ENCODE data around the gene TIFAB. TPM values are rescaled to one million over a fixed set of nuclear protein-coding genes. Genes with fewer than 3 reads are reported as not detected.

Gene TIFAB
- polyA plus RNA-seq, 2 of the 4 experiments (the other 2 are of a cell fraction), result not detected

- ATAC-seq (peak; percentile 50 to 56; a peak in 3 of 6 replicates), FAIRE-seq (no peak), DNase-seq (ENCODE audit: low read depth in 1 of 2, low spot score in 1 of 2) (peak; percentile 27 to 46)
- H3K4me2 ChIP-seq, result peak overlapping the region; percentile 16; the same call in 2 of the 3 replicates
- H3K4me1 ChIP-seq, result peaks cover 25% of the 10 kb centered on the region; the same call in 2 of the 3 replicates
- ChIA-PET CTCF (interaction anchor here (0.9 to 6.1 kb wide), 9 partner anchors 19 to 73 kb away, joined by 3 to 43 read pairs (median 5); no protein-coding TSS in a partner anchor), POLR2A (interaction anchor here (0.5 kb wide), 1 partner anchor 23 kb away, joined by 4 read pairs; no protein-coding TSS in a partner anchor)
- WGBS (ENCODE audit: missing lambda C conversion rate), result 55% methylated on average over 8 of the region's 8 CpGs
- peak overlapping the region; percentile 53 to 79; a peak in 5 of 6 replicates for H3K27ac ChIP-seq
- no peak overlapping the region for H3K4me3 ChIP-seq
- H3K9me3 ChIP-seq, result no peaks in the 10 kb centered on the region
- TF ChIP-seq FOSL2 (IDR thresholded peaks at IDR 0.05) (peak; percentile 55; the same call in 1 of the 2 replicates), FOSL2 (CRISPR knock-in tag; IDR thresholded peaks at IDR 0.05) (peak; percentile 68), CEBPB (IDR thresholded peaks at IDR 0.05) (peak; percentile 42 to 51; a peak in 3 of 4 replicates), NFE2L2 (conservative IDR thresholded peaks at IDR 0.05; ENCODE audit: low read length) (0 out of 2 replicates have a peak, but pooled peaks have one; percentile 24), MAFK (IDR thresholded peaks at IDR 0.05; ENCODE audit: partially characterized antibody) (peak; percentile 11), SMC3 (IDR thresholded peaks at IDR 0.05) (no peak), MAZ (IDR thresholded peaks at IDR 0.05; ENCODE audit: borderline replicate concordance, low read depth, low read length) (no peak)
Observed at GRCh38 chr5:135493406-135494180, 41.4 kb upstream of the TIFAB start.

GRCh38 chr5:135492319-135492626 lies 40.1 kb upstream of the TIFAB start:
- DNase-seq (ENCODE audit: low read depth in 1 of 2, low spot score in 1 of 2) (no peak), ATAC-seq (no peak), FAIRE-seq (no peak)
- WGBS (ENCODE audit: missing lambda C conversion rate), result 84% methylated on average over 3 of the region's 3 CpGs
- Histone ChIP-seq H3K27ac (peak overlapping the region in 1 of 2 experiments; percentile 49; a peak in 2 of 6 replicates), H3K9me3 (no peaks in the 10 kb centered on the region), H3K4me3 (no peak overlapping the region), H3K4me1 (peaks cover 31% of the 10 kb centered on the region), H3K4me2 (no peak overlapping the region)
- ChIA-PET POLR2A (no interaction called here), CTCF (interaction anchor here (0.6 to 6.1 kb wide), 5 partner anchors 21 to 77 kb away, joined by 3 to 43 read pairs (median 3); no protein-coding TSS in a partner anchor)
- TF ChIP-seq USF2 (IDR thresholded peaks at IDR 0.05), result no peak
- TF ChIP-seq KDM5A (IDR thresholded peaks at IDR 0.05), result no peak
- no peak for TF ChIP-seq MYC (IDR thresholded peaks at IDR 0.05; ENCODE audit: borderline replicate concordance, low read length)
- no peak for TF ChIP-seq GATA3 (IDR thresholded peaks at IDR 0.05; ENCODE audit: borderline replicate concordance)
- TF ChIP-seq RAD21 (conservative IDR thresholded peaks at IDR 0.05 in 1 of 2, IDR thresholded peaks at IDR 0.05 in 1 of 2), result no peak
- TF ChIP-seq CEBPB (IDR thresholded peaks at IDR 0.05), result no peak
- TF ChIP-seq KDM1A (IDR thresholded peaks at IDR 0.05; ENCODE audit: low read depth), result no peak
- TF ChIP-seq POLR2AphosphoS2 (conservative IDR thresholded peaks at IDR 0.05; ENCODE audit: low read length), result no peak
- no peak for TF ChIP-seq SMC3 (IDR thresholded peaks at IDR 0.05)
- no peak for TF ChIP-seq CHD4 (IDR thresholded peaks at IDR 0.05; ENCODE audit: borderline replicate concordance)
- TF ChIP-seq PHF8 (IDR thresholded peaks at IDR 0.05; ENCODE audit: borderline replicate concordance, low read depth), result no peak
- TF ChIP-seq ZNF302 (CRISPR knock-in tag; IDR thresholded peaks at IDR 0.05), result no peak

DNA sequence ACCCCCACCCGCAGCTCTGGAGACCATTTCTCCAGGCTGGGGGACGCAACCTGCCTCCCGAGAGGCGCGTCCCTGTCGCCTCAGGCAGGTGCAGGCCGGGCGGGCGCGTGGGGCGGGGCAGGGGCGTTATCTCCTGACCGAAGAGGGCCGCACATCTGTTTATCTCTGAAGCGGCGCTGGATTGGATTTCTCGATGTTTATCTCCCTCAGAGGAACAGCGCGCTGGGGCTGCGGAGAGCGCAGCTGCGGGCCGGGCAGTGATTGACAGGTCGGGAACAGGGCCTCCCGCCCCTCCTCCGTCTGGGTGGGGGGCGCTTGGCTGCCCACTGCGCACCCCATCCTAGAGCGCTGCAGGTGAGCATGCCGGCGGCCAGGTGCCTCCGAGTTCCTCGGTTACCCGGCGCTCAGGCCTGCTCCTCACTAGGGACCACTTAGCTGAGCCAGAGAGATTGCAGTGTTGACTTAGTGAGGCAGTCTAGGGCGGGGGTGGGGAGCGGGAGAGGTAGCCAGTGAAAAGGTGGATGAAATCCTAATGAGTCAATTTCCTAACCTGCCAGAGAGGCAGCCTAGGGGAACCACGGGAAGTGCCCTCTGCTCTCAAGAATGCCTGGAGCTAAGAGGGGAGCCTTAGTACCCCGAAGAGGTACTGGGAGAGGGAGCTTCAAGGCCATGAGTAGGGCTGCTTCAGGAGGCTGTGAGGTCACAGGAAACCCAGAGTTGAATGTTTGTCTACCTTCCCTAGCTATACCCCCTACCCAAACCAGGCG lies 39.6 kb upstream of the TIFAB start:
- Histone ChIP-seq H3K4me3 (no peak overlapping the region), H3K4me1 (peaks cover 31% of the 10 kb centered on the region), H3K27ac (peak overlapping the region in 1 of 2 experiments; percentile 49; a peak in 2 of 6 replicates), H3K4me2 (no peak overlapping the region), H3K9me3 (no peaks in the 10 kb centered on the region)
- DNase-seq (ENCODE audit: low read depth in 1 of 2, low spot score in 1 of 2), result no peak
- WGBS (ENCODE audit: missing lambda C conversion rate), result 78% methylated on average over 17 of the region's 40 CpGs
- ATAC-seq, result no peak
- ChIA-PET POLR2A (no interaction called here), CTCF (interaction anchor here (0.6 to 6.1 kb wide), 6 partner anchors 9 to 218 kb away, joined by 3 to 43 read pairs (median 3); no protein-coding TSS in a partner anchor)
- FAIRE-seq, result no peak
- TF ChIP-seq, protein P1, sequence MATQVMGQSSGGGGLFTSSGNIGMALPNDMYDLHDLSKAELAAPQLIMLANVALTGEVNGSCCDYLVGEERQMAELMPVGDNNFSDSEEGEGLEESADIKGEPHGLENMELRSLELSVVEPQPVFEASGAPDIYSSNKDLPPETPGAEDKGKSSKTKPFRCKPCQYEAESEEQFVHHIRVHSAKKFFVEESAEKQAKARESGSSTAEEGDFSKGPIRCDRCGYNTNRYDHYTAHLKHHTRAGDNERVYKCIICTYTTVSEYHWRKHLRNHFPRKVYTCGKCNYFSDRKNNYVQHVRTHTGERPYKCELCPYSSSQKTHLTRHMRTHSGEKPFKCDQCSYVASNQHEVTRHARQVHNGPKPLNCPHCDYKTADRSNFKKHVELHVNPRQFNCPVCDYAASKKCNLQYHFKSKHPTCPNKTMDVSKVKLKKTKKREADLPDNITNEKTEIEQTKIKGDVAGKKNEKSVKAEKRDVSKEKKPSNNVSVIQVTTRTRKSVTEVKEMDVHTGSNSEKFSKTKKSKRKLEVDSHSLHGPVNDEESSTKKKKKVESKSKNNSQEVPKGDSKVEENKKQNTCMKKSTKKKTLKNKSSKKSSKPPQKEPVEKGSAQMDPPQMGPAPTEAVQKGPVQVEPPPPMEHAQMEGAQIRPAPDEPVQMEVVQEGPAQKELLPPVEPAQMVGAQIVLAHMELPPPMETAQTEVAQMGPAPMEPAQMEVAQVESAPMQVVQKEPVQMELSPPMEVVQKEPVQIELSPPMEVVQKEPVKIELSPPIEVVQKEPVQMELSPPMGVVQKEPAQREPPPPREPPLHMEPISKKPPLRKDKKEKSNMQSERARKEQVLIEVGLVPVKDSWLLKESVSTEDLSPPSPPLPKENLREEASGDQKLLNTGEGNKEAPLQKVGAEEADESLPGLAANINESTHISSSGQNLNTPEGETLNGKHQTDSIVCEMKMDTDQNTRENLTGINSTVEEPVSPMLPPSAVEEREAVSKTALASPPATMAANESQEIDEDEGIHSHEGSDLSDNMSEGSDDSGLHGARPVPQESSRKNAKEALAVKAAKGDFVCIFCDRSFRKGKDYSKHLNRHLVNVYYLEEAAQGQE (IDR thresholded peaks at IDR 0.05), result no peak
- TF ChIP-seq ZNF302 (CRISPR knock-in tag; IDR thresholded peaks at IDR 0.05), result no peak
- TF ChIP-seq EHMT2 (IDR thresholded peaks at IDR 0.05; ENCODE audit: low read depth), result no peak
- TF ChIP-seq GATA3 (IDR thresholded peaks at IDR 0.05; ENCODE audit: borderline replicate concordance), result no peak
- no peak for TF ChIP-seq ZC3H11A (IDR thresholded peaks at IDR 0.05)
- TF ChIP-seq PBX3 (IDR thresholded peaks at IDR 0.05), result no peak
- TF ChIP-seq, protein P2, sequence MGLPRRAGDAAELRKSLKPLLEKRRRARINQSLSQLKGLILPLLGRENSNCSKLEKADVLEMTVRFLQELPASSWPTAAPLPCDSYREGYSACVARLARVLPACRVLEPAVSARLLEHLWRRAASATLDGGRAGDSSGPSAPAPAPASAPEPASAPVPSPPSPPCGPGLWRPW (IDR thresholded peaks at IDR 0.05), result no peak
- TF ChIP-seq SREBF2 (IDR thresholded peaks at IDR 0.05), result no peak
- TF ChIP-seq NR3C1 (IDR thresholded peaks at IDR 0.05), result no peak
- no peak for TF ChIP-seq SMC3 (IDR thresholded peaks at IDR 0.05)
- no peak for TF ChIP-seq USF2 (IDR thresholded peaks at IDR 0.05)
